HG02840 (cell line): ENCODE data around the gene OR10A3.
"Not testable (repeated sequence)": the region's sequence is repeated elsewhere in the genome, so short reads cannot be mapped to it uniquely, and the experiment has no call there.

Experiments
- ATAC-seq: cut with Tn5 transposase; IDR thresholded peaks from one replicate; pipeline ENCODE4 v1.9.1; 2021; ENCODE audit warnings: mild to moderate bottlenecking, moderate library complexity, moderate number of reproducible peaks; ENCODE audit not compliant: unreplicated experiment, low FRiP score

The OR10A3 gene

GRCh38 chr11:7941608-7942007 is at the start of gene OR10A3:
Gene OR10A3 (minus strand): TSS chr11:7941708. CDS start chr11:7939520, 2,188 bp downstream.
- no peak for ATAC-seq

- not testable (repeated sequence) for ATAC-seq
Observed at GRCh38 chr11:7987560-7987883, 46.0 kb upstream of the OR10A3 start.

- peak; percentile 95 for ATAC-seq
Observed at GRCh38 chr11:7986768-7987559, 45.5 kb upstream of the OR10A3 start, which contains the start of gene EIF3F. Gene EIF3F (plus strand): TSS chr11:7987337. CDS start chr11:7987353, 16 bp downstream.

- no peak for ATAC-seq
Observed at GRCh38 chr11:7983832-7984590, 42.5 kb upstream of the OR10A3 start.

GRCh38 chr11:7982582-7983119 is 41.1 kb upstream of the OR10A3 start:
- no peak for ATAC-seq

GRCh38 chr11:7981619-7982157 is 40.2 kb upstream of the OR10A3 start:
- ATAC-seq = no peak

GRCh38 chr11:7977232-7977917 is 35.9 kb upstream of the OR10A3 start:
- no peak for ATAC-seq

GRCh38 chr11:7974668-7975067 is 33.2 kb upstream of the OR10A3 start:
- no peak for ATAC-seq

- ATAC-seq = no peak
Observed at GRCh38 chr11:7973011-7973410, 31.5 kb upstream of the OR10A3 start.

- ATAC-seq = no peak
Observed at GRCh38 chr11:7971846-7972245, 30.3 kb upstream of the OR10A3 start.

GRCh38 chr11:7969756-7970646 is 28.5 kb upstream of the OR10A3 start:
- ATAC-seq = no peak

- no peak for ATAC-seq
Observed at GRCh38 chr11:7968686-7969085, 27.2 kb upstream of the OR10A3 start.

- ATAC-seq = no peak
Observed at GRCh38 chr11:7967826-7968225, 26.3 kb upstream of the OR10A3 start.

- no peak for ATAC-seq
Observed at GRCh38 chr11:7967097-7967496, 25.6 kb upstream of the OR10A3 start.

- no peak for ATAC-seq
Observed at GRCh38 chr11:7965386-7965785, 23.9 kb upstream of the OR10A3 start, which contains the start of gene NLRP10. Gene NLRP10 (minus strand): TSS chr11:7965447. CDS start chr11:7963495, 1,952 bp downstream.

- ATAC-seq = no peak
Observed at GRCh38 chr11:7964873-7965272, 23.4 kb upstream of the OR10A3 start.

- ATAC-seq = no peak
Observed at GRCh38 chr11:7964261-7964660, 22.8 kb upstream of the OR10A3 start.

- no peak for ATAC-seq
Observed at GRCh38 chr11:7955191-7955590, 13.7 kb upstream of the OR10A3 start.

GRCh38 chr11:7949934-7950333 is 8.4 kb upstream of the OR10A3 start:
- ATAC-seq = no peak

GRCh38 chr11:7944123-7944522 is 2.6 kb upstream of the OR10A3 start:
- ATAC-seq = no peak
